GM20000 (cell line): ENCODE data around the gene ENDOV.

ENCODE experiments used
- DNase-seq: peaks from one replicate; pipeline ENCODE4 v3.0.0; 2012; ENCODE audit warnings: low spot score
- TF ChIP-seq, protein P1 (sequence below): IDR thresholded peaks from 2 replicates; pipeline ENCODE4 v1.5.1; 2012; ENCODE audit warnings: mild to moderate bottlenecking, control low read depth; ENCODE audit errors: extremely low read depth, missing control alignments

Gene ENDOV

DNA sequence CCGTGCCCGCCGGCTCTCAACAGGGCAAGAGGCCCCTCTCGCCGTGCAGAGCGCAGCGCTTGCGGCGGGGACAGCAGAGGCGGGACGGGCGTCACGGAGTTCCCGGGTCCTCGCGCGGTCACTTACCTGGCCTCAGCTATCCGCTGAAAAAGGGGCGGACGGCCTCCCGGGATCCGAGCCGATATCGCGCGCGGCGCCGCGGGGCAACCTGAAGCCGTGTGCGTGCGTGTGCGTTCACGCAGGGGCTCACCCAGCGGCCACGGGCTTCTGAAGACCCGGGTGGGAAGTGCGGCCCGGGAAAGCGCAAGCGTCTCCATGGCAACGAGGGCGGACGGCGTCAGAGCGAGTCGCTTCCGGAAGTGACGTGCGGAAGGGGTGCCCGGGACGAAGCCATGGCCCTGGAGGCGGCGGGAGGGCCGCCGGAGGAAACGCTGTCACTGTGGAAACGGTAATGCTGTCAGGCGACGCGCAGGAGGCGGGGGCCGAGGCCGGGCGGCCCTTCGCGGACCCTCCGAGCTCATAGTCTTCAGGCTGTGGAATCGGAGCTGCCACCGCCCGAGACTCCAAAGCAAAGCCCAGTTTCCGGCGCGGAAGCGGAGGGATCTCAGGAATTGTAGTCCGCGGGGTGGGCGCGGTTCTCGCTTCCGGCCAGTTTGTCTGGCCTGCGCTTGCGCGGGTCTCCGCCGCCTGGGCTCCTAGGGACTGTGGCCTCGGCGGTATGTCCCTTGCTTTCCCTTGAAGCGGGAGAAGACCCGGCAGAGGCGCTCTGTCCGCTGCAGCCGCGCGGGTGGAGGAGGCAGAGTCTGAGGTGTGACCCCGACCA lies at the start of gene ENDOV:
Gene ENDOV (plus strand): TSS at position 365 of the 823 bp plus-strand sequence. CDS start 28 bp downstream, at position 393.
- TF ChIP-seq, protein P1, sequence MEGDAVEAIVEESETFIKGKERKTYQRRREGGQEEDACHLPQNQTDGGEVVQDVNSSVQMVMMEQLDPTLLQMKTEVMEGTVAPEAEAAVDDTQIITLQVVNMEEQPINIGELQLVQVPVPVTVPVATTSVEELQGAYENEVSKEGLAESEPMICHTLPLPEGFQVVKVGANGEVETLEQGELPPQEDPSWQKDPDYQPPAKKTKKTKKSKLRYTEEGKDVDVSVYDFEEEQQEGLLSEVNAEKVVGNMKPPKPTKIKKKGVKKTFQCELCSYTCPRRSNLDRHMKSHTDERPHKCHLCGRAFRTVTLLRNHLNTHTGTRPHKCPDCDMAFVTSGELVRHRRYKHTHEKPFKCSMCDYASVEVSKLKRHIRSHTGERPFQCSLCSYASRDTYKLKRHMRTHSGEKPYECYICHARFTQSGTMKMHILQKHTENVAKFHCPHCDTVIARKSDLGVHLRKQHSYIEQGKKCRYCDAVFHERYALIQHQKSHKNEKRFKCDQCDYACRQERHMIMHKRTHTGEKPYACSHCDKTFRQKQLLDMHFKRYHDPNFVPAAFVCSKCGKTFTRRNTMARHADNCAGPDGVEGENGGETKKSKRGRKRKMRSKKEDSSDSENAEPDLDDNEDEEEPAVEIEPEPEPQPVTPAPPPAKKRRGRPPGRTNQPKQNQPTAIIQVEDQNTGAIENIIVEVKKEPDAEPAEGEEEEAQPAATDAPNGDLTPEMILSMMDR: no peak
- peak; percentile 98 for DNase-seq

DNA sequence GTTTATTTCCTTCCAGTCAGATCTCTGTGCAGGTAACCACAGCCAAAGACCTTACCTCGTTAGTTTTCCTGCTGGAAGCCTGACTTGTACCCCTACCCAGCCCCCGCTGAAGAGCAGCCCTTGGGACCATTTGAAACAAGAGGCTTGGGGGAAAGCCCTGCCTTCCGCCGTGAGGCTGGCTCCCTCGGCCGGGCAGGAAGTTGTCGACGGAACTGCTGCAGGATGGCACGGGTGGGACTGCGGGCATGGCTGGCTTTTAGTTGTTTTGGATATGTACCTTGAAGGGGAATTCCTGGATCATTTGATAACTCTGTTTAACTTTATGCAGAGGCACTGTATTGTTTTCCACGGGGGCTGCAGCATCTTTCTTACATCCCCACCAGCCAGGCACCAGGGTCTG lies 49.0 kb upstream of the ENDOV start:
- DNase-seq: no peak
- TF ChIP-seq, protein P1: no peak

DNA sequence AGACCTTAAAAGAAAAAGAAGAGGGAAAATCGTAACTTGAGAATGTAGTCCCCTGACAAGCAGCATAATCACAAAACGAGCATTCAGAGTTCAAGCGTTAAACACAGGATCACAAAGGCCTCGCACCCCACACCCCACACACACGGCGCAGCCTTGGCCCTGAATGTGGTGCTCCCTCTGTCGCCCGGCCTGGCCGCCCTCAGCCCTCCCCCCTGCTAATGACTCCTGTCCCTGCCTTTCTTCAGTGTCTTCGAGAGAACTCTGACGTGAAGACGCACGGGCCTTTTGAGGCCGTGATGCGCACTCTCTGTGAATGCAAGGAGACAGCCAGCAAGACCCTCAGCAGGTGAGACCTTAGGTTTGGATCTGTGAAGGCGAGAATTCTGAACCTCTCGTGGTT lies 47.5 kb upstream of the ENDOV start:
- DNase-seq: no peak
- TF ChIP-seq, protein P1: no peak

DNA sequence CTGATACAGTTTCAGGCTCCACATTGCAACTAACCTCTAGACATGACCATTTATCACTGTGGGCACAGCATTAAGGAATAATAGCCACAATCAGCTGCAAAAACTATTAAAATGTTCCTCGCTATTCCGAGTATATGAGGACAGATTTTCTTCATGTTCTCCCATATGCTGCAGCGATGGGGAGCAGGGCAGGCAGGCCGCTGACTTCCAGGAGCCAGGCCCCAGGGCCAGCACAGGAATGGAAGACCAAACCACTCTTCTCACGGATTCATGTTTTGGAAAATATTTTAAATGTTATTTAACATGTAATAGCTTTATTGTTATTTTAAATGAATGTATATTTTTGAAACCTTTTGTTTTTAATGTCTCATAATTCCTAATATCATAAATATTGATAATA lies 43.8 kb upstream of the ENDOV start:
- no peak for DNase-seq
- TF ChIP-seq, protein P1: no peak

DNA sequence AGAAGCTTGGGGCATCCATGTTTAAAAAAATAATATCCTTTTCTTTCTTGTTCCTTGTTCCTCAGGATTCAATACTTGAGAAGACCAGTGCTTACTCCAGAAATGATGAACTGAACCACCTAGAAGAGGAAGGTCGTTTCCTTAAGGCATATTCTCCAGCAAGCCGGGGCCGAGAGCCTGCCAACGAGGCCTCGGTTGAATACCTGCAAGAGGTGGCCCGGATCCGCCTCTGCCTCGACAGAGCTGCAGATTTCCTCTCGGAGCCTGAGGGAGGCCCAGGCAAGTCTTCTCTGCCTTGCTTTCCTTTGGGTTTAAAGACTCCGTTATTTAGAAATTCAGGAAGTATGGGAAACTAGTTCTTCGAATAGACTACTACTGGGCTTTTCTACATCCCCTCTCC lies 42.5 kb upstream of the ENDOV start:
- TF ChIP-seq, protein P1: no peak
- DNase-seq: no peak

DNA sequence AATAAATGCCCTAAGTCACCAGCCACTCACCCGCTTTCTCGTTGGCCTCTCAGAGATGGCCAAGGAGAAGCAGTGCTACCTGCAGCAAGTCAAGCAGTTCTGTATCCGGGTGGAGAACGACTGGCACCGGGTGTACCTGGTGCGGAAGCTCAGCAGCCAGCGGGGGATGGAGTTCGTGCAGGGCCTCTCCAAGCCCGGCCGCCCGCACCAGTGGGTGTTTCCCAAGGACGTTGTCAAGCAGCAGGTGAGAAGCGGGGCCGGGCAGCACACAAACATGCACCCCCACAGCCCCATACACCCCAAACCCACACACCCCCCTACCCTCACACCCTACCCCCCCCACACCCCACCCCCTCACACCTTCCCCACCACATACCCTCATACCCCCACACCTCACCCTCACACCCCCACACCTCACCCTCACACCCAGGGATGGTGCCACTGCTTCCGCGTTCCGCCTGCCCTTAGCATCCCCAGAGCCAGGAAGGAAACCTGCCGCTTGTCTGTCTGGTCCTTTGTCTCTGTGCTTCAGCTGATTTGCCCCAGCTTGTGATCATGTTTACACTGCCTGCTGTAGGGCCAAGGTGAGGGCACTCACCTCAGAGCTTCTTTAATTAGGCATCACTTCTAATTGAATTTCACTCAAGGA lies 41.9 kb upstream of the ENDOV start:
- TF ChIP-seq, protein P1: no peak
- DNase-seq: no peak

DNA sequence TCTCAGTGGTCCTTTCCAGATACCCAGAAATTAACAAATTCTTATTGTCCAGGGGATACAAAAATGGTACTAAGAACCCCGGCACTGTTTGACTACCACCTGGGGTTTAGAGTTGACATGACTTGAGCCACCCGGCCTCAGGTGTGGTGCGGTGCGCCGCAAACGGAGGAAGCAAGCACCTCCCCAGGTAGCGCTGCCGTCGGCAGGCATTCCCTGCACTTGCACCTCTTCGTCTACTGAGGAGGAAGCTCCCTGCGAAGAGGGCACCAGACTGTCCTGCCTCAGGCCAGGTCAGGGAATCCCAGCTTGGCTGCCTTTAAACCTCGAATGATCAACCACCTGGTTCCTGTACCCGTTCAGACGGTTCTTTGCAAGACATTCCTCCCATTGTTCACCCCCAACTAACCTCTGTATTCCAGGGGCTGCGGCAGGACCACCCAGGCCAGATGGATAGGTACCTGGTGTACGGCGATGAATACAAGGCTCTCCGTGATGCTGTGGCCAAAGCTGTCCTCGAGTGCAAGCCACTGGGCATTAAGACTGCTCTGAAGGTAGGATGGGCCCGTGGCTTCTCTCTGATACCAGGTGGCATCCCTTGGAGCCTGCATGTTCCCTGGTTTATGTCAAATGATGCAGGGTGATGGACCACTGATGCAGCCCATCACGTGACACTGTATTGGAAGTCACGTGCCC lies 40.8 kb upstream of the ENDOV start:
- TF ChIP-seq, protein P1: no peak
- DNase-seq: no peak
